IMR-90 (cell line): ENCODE measurements around the gene TM2D1. TPM values are rescaled to one million over a fixed set of nuclear protein-coding genes. Genes with fewer than 3 reads are reported as not detected.

Experiments used
- ATAC-seq: fragments of 200-7000 bp; cut with Tn5 transposase; 2 replicates; pipeline ENCODE4 v1.9.1; 2020; ENCODE audit warnings: low read depth, mild to moderate bottlenecking, moderate library complexity
- BruUV-seq: library from RNA; stranded (reverse); fragments of 400-500 nt; replicated peaks from 2 replicates; lab custom pipeline; 2021; lab: Mats Ljungman, UMichigan
- CTCF ChIA-PET: fragments of 300-600 bp; formaldehyde crosslinking; extraction: SDS; loops from one replicate; lab custom pipeline; 2021; ENCODE audit warnings: antibody characterized with exemption; lab: Yijun Ruan, JAX
- POLR2A ChIA-PET: fragments of 300-600 bp; sonication (Branson Sonifier 250); formaldehyde crosslinking; loops from one replicate; lab custom pipeline; 2022; ENCODE audit warnings: antibody characterized with exemption; ENCODE audit not compliant: unreplicated experiment; lab: Charles Lee
- DNase-seq: peaks from one replicate; pipeline ENCODE4 v3.0.0; 2013
- H2AFZ ChIP-seq: replicated peaks from 2 replicates; pipeline ENCODE3; 2013; ENCODE audit warnings: low read length, mild to moderate bottlenecking; ENCODE audit not compliant: poor library complexity
- H2AK5ac ChIP-seq: 2 replicates; pipeline ENCODE4 v1.6.1; 2013; ENCODE audit warnings: low read depth, low read length, inconsistent platforms
- H2AK9ac ChIP-seq: replicated peaks from 2 replicates; pipeline ENCODE3; 2013; ENCODE audit warnings: mild to moderate bottlenecking, low read depth, low read length, moderate library complexity; ENCODE audit not compliant: poor library complexity
- H2BK120ac ChIP-seq: 2 replicates; pipeline ENCODE4 v1.6.1; 2013; ENCODE audit warnings: low read depth, low read length, inconsistent platforms
- H2BK15ac ChIP-seq: 3 replicates; pipeline ENCODE4 v1.6.1; 2013; ENCODE audit warnings: low read depth, low read length, inconsistent platforms
- H2BK20ac ChIP-seq: 2 replicates; pipeline ENCODE4 v1.6.1; 2013; ENCODE audit warnings: low read depth, mild to moderate bottlenecking, inconsistent platforms, low read length, moderate library complexity
- H2BK5ac ChIP-seq: 2 replicates; pipeline ENCODE4 v1.6.1; 2013; ENCODE audit warnings: mild to moderate bottlenecking, low read depth, low read length, inconsistent platforms; ENCODE audit not compliant: poor library complexity, severe bottlenecking
- H3K14ac ChIP-seq: replicated peaks from 2 replicates; pipeline ENCODE4 v1.6.1; 2013; ENCODE audit warnings: low read depth, low read length, inconsistent platforms
- H3K18ac ChIP-seq: 2 replicates; pipeline ENCODE4 v1.6.1; 2013; ENCODE audit warnings: low read depth, low read length, control low read depth
- H3K23ac ChIP-seq: 2 replicates; pipeline ENCODE4 v1.6.1; 2013; ENCODE audit warnings: low read depth, low read length, inconsistent platforms
- H3K27ac ChIP-seq: 2 replicates; pipeline ENCODE4 v1.5.1; 2013; ENCODE audit warnings: mild to moderate bottlenecking, control low read depth, low read length; ENCODE audit not compliant: insufficient read depth
- H3K27me3 ChIP-seq: 2 replicates; pipeline ENCODE4 v1.6.1; 2013; ENCODE audit warnings: low read length; ENCODE audit not compliant: control insufficient read depth, insufficient read depth
- H3K36me3 ChIP-seq: 2 replicates; pipeline ENCODE4 v1.6.1; 2013; ENCODE audit warnings: low read length, mixed read lengths; ENCODE audit not compliant: control insufficient read depth, insufficient read depth
- H3K4ac ChIP-seq: 2 replicates; pipeline ENCODE4 v1.6.1; 2013; ENCODE audit warnings: low read depth, low read length, inconsistent platforms
- H3K4me1 ChIP-seq: 2 replicates; pipeline ENCODE4 v1.6.1; 2013; ENCODE audit warnings: low read length, mixed read lengths; ENCODE audit not compliant: control insufficient read depth, insufficient read depth
- H3K4me2 ChIP-seq: 2 replicates; pipeline ENCODE4 v1.6.1; 2013; ENCODE audit warnings: low read depth, mild to moderate bottlenecking, control low read depth, low read length, moderate library complexity
- H3K4me3 ChIP-seq: 2 replicates; pipeline ENCODE4 v1.5.1; 2013; ENCODE audit warnings: low read depth, mild to moderate bottlenecking, control low read depth, low read length, moderate library complexity; ENCODE audit not compliant: insufficient read depth
- H3K56ac ChIP-seq: 2 replicates; pipeline ENCODE4 v1.6.1; 2013; ENCODE audit warnings: low read length, inconsistent platforms; ENCODE audit not compliant: insufficient read depth; ENCODE audit errors: extremely low read depth
- H3K79me1 ChIP-seq, 2 experiments: 2 replicates each; pipeline ENCODE4 v1.6.1; 2013; ENCODE audit warnings: low read length in 2 of 2, inconsistent platforms in 1 of 2, low read depth in 1 of 2
- H3K9ac ChIP-seq: 2 replicates; pipeline ENCODE4 v1.6.1; 2013; ENCODE audit warnings: low read depth, low read length, control low read depth
- H3K9me1 ChIP-seq: 2 replicates; pipeline ENCODE4 v1.6.1; 2013; ENCODE audit warnings: low read length, inconsistent platforms; ENCODE audit not compliant: insufficient read depth
- H3K9me3 ChIP-seq: 2 replicates; pipeline ENCODE4 v1.6.1; 2013; ENCODE audit warnings: low read length; ENCODE audit not compliant: control insufficient read depth, insufficient read depth
- H4K20me1 ChIP-seq: 2 replicates; pipeline ENCODE4 v1.6.1; 2013; ENCODE audit warnings: low read length, inconsistent platforms; ENCODE audit not compliant: insufficient read depth
- H4K5ac ChIP-seq: 2 replicates; pipeline ENCODE4 v1.6.1; 2013; ENCODE audit warnings: mild to moderate bottlenecking, low read depth, low read length, control low read depth
- H4K8ac ChIP-seq, 2 experiments: 2 replicates each; pipeline ENCODE4 v1.6.1; 2013; ENCODE audit warnings: low read depth in 2 of 2, low read length in 2 of 2, control low read depth in 1 of 2, inconsistent platforms in 1 of 2
- H4K91ac ChIP-seq: 2 replicates; pipeline ENCODE4 v1.6.1; 2013; ENCODE audit warnings: low read depth, low read length, inconsistent platforms; ENCODE audit not compliant: insufficient read depth
- BHLHE40 ChIP-seq: fragments of 150-350 bp; IDR thresholded peaks from 2 replicates; pipeline ENCODE4 v1.6.1; 2016; ENCODE audit warnings: mild to moderate bottlenecking, low read depth, low read length
- MAFK ChIP-seq: IDR thresholded peaks from 2 replicates; pipeline ENCODE4 v1.6.1; 2012; ENCODE audit warnings: low read depth, low read length, improper control_type of control experiment
- MAZ ChIP-seq: IDR thresholded peaks from 2 replicates; pipeline ENCODE4 v1.6.1; 2012; ENCODE audit warnings: low read depth, mild to moderate bottlenecking, low read length, improper control_type of control experiment, moderate library complexity, borderline replicate concordance
- POLR2A ChIP-seq: IDR thresholded peaks from 2 replicates; pipeline ENCODE4 v1.6.1; 2012; ENCODE audit warnings: mild to moderate bottlenecking, low read depth, low read length
- RCOR1 ChIP-seq: IDR thresholded peaks from 2 replicates; pipeline ENCODE4 v1.6.1; 2012; ENCODE audit warnings: mild to moderate bottlenecking, low read length, improper control_type of control experiment; ENCODE audit not compliant: insufficient replicate concordance
- RFX5 ChIP-seq: IDR thresholded peaks from 2 replicates; pipeline ENCODE4 v1.8.0; 2012; ENCODE audit warnings: low read depth, mild to moderate bottlenecking, low read length, moderate library complexity
- WGBS, 2 experiments: methylation state at CpG; one replicate each; pipeline versions ENCODE4 v1.1.5 to v1.1.7; 2013; ENCODE audit warnings: missing lambda C conversion rate in 2 of 2; ENCODE audit not compliant: insufficient read length in 1 of 2; ENCODE audit errors: extremely low coverage in 2 of 2; 5-methylcytosine and 5-hydroxymethylcytosine counted together
- dilution Hi-C: fragments of 300-500 bp; cut with HindIII; formaldehyde crosslinking; loops from one replicate; pipeline ENCODE4 v1.14.3; 2018; ENCODE audit warnings: low sequenced_read_pairs; ENCODE audit not compliant: unreplicated experiment
- in situ Hi-C: fragments of 300-500 bp; cut with MboI; formaldehyde crosslinking; loops from 3 replicates; pipeline ENCODE4 v1.14.3; 2019; ENCODE audit warnings: low sequenced_read_pairs, inconsistent platforms, mixed read lengths
- intact Hi-C: fragments of 100-400 bp; cut with micrococcal nuclease; formaldehyde crosslinking; loops from 2 replicates; pipeline ENCODE4 v1.10.0; 2022
- polyA plus RNA-seq, 3 experiments: library from polyadenylated mRNA; depleted of rRNA; stranded (reverse); fragments of >200 nt; gene quantifications; 2 replicates each; pipeline ENCODE4 v1.2.3, GENCODE V29; 2012; ENCODE audit warnings: low replicate concordance in 1 of 3
- total RNA-seq: library from RNA; depleted of rRNA; stranded (reverse); fragments of >200 nt; gene quantifications from 2 replicates; pipeline ENCODE4 v1.2.3, GENCODE V29; 2012
- TF ChIP-seq, protein P1 (sequence below): fragments of 150-350 bp; IDR thresholded peaks from 2 replicates; pipeline ENCODE4 v1.6.1; 2017; ENCODE audit warnings: mild to moderate bottlenecking, antibody characterized with exemption, low read length, low read depth
- TF ChIP-seq, protein P2 (sequence below): conservative IDR thresholded peaks from 2 replicates; pipeline ENCODE4 v1.5.1; 2012; ENCODE audit warnings: mild to moderate bottlenecking, low read depth, low read length, improper control_type of control experiment

TM2D1 gene
- total and polyA plus RNA-seq, 2 of the 4 experiments (the other 2 are of a cell fraction): 14.3 to 32.7 TPM

GRCh38 chr1:61639608-61640336 lies 85.2 kb downstream of the TM2D1 start:
- no TSS peak for BruUV-seq
- H4K8ac ChIP-seq: no peak overlapping the region
- H2BK120ac ChIP-seq: no peak overlapping the region
- no peak overlapping the region for H4K5ac ChIP-seq
- no peaks in the 10 kb centered on the region for H4K20me1 ChIP-seq
- H3K4me2 ChIP-seq: no peak overlapping the region
- H2BK5ac ChIP-seq: no peak overlapping the region
- no peak overlapping the region for H3K23ac ChIP-seq
- WGBS, 2 experiments: 79% methylated on average over 6 of the region's 11 CpGs; no CpG with 5 or more reads in 1 of the 2 experiments
- H4K91ac ChIP-seq: no peak overlapping the region
- H3K27me3 ChIP-seq: no peaks in the 10 kb centered on the region
- TF ChIP-seq RCOR1: no peak
- TF ChIP-seq MAZ: no peak
- TF ChIP-seq, protein P1, sequence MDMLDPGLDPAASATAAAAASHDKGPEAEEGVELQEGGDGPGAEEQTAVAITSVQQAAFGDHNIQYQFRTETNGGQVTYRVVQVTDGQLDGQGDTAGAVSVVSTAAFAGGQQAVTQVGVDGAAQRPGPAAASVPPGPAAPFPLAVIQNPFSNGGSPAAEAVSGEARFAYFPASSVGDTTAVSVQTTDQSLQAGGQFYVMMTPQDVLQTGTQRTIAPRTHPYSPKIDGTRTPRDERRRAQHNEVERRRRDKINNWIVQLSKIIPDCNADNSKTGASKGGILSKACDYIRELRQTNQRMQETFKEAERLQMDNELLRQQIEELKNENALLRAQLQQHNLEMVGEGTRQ: no peak
- no peak for TF ChIP-seq BHLHE40
- no peak for TF ChIP-seq POLR2A
- no peak for TF ChIP-seq RFX5
- TF ChIP-seq, protein P2, sequence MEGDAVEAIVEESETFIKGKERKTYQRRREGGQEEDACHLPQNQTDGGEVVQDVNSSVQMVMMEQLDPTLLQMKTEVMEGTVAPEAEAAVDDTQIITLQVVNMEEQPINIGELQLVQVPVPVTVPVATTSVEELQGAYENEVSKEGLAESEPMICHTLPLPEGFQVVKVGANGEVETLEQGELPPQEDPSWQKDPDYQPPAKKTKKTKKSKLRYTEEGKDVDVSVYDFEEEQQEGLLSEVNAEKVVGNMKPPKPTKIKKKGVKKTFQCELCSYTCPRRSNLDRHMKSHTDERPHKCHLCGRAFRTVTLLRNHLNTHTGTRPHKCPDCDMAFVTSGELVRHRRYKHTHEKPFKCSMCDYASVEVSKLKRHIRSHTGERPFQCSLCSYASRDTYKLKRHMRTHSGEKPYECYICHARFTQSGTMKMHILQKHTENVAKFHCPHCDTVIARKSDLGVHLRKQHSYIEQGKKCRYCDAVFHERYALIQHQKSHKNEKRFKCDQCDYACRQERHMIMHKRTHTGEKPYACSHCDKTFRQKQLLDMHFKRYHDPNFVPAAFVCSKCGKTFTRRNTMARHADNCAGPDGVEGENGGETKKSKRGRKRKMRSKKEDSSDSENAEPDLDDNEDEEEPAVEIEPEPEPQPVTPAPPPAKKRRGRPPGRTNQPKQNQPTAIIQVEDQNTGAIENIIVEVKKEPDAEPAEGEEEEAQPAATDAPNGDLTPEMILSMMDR: no peak
- no peak for TF ChIP-seq MAFK
- H3K9me1 ChIP-seq: no peaks in the 10 kb centered on the region
- H3K27ac ChIP-seq: no peak overlapping the region
- ChIA-PET POLR2A (no interaction called here), CTCF (no interaction called here)
- no peak overlapping the region for H3K4ac ChIP-seq
- H3K9ac ChIP-seq: no peak overlapping the region
- no peak overlapping the region for H2BK20ac ChIP-seq
- no peaks in the 10 kb centered on the region for H3K9me3 ChIP-seq
- no peak for ATAC-seq
- no peak overlapping the region for H3K18ac ChIP-seq
- in situ Hi-C loops (no loop called here), dilution Hi-C loops (no loop called here), intact Hi-C loops (no loop called here)
- no peak overlapping the region for H2AK9ac ChIP-seq
- no peaks in the 10 kb centered on the region for H3K79me1 ChIP-seq
- H3K56ac ChIP-seq: no peak overlapping the region
- DNase-seq: no peak
- no peaks in the 10 kb centered on the region for H3K4me1 ChIP-seq
- H2BK15ac ChIP-seq: no peak overlapping the region
- no peak overlapping the region for H2AK5ac ChIP-seq
- H3K4me3 ChIP-seq: no peak overlapping the region
- H3K14ac ChIP-seq: no peak overlapping the region
- no peaks in the 10 kb centered on the region for H3K36me3 ChIP-seq
- no peak overlapping the region for H2AFZ ChIP-seq
